ENCODE results near the gene USH2A.

GRCh38 chr1:216075339-216075738, 347.9 kb downstream of the USH2A start:
- no peak for TF ChIP-seq CTCF (IDR thresholded peaks at IDR 0.05)
- no peak for TF ChIP-seq EP300 (IDR thresholded peaks at IDR 0.05)
